HCT116 (cell line): Measurements from ENCODE around the gene THSD7A. TPM values are rescaled to one million over a fixed set of nuclear protein-coding genes. Genes with fewer than 3 reads are reported as not detected.

Source experiments
- ATAC-seq: fragments of 200-7000 bp; cut with Tn5 transposase; 2 replicates; pipeline ENCODE4 v1.9.1; 2020; ENCODE audit warnings: mild to moderate bottlenecking, moderate library complexity
- BruUV-seq: library from RNA; stranded (reverse); fragments of 400-500 nt; replicated peaks from 2 replicates; lab custom pipeline; 2021; lab: Mats Ljungman, UMichigan
- CTCF ChIA-PET: fragments of 300-600 bp; sonication (Branson Sonifier 250); formaldehyde crosslinking; loops from one replicate; lab custom pipeline; 2021; ENCODE audit warnings: antibody characterized with exemption; lab: Charles Lee
- POLR2A ChIA-PET: fragments of 300-600, 350-600 bp; sonication (Branson Sonifier 250); formaldehyde crosslinking; loops from one replicate; lab custom pipeline; 2021; ENCODE audit warnings: antibody characterized with exemption; lab: Charles Lee
- RAD21 ChIA-PET, 2 experiments: fragments of 300-600 bp; sonication (Branson Sonifier 250); formaldehyde crosslinking; loops; one replicate each; lab custom pipeline; 2023; ENCODE audit warnings: low total read pairs in 2 of 2; ENCODE audit not compliant: uncharacterized antibody in 2 of 2, unreplicated experiment in 2 of 2, low non-redundant PET in 1 of 2; lab: Charles Lee
- DNase-seq: peaks from one replicate; pipeline ENCODE4 v3.0.0-alpha.2; 2010; ENCODE audit warnings: low read depth, low spot score
- H2AFZ ChIP-seq: fragments of 200-600 bp; shearing (Covaris generic), sonication (generic); 2 replicates; pipeline ENCODE4 v1.6.1; 2017; ENCODE audit warnings: low read depth, mixed run types, mixed read lengths, antibody characterized with exemption, low read length; ENCODE audit not compliant: poor library complexity, severe bottlenecking
- H3K27ac ChIP-seq: 2 replicates; pipeline ENCODE4 v1.5.1; 2012; ENCODE audit warnings: low read depth, low read length
- H3K27me3 ChIP-seq: fragments of 200-600 bp; sonication (generic); 2 replicates; pipeline ENCODE4 v1.6.1; 2016; ENCODE audit warnings: mixed run types, low read length, mixed read lengths; ENCODE audit not compliant: insufficient read depth
- H3K36me3 ChIP-seq, 2 experiments: fragments of 200-500 bp in 1 of 2; fragments of 200-600 bp in 1 of 2; sonication (Bioruptor generic) in 1 of 2; sonication (generic) in 1 of 2; 2 replicates each; pipeline versions ENCODE4 v1.5.1 to v1.6.1; 2014 to 2016; ENCODE audit warnings: low read length in 2 of 2, inconsistent platforms in 1 of 2, mixed read lengths in 1 of 2, mixed run types in 1 of 2; ENCODE audit not compliant: insufficient read depth in 2 of 2, control insufficient read depth in 1 of 2
- H3K4me1 ChIP-seq, 2 experiments: fragments of 200-600 bp in 1 of 2; sonication (generic) in 1 of 2; 2 replicates each; pipeline versions ENCODE4 v1.5.1 to v1.6.1; 2012 to 2017; ENCODE audit warnings: low read length in 2 of 2, inconsistent platforms in 1 of 2, mild to moderate bottlenecking in 1 of 2, mixed read lengths in 1 of 2, mixed run types in 1 of 2, moderate library complexity in 1 of 2; ENCODE audit not compliant: insufficient read depth in 2 of 2, control insufficient read depth in 1 of 2
- H3K4me2 ChIP-seq: fragments of 200-600 bp; sonication (generic); 2 replicates; pipeline ENCODE4 v1.6.1; 2017; ENCODE audit warnings: mixed run types, low read length, mixed read lengths
- H3K4me3 ChIP-seq, 2 experiments: fragments of 200-600 bp in 1 of 2; sonication (generic) in 1 of 2; replicated peaks in 1 of 2; 2 replicates each; pipeline ENCODE4 v1.5.1; 2011 to 2016; ENCODE audit warnings: low read length in 2 of 2, control low read depth in 1 of 2, low read depth in 1 of 2, mild to moderate bottlenecking in 1 of 2, mixed read lengths in 1 of 2, mixed run types in 1 of 2
- H3K79me2 ChIP-seq: fragments of 200-600 bp; sonication (generic); 2 replicates; pipeline ENCODE4 v1.6.1; 2017; ENCODE audit warnings: mild to moderate bottlenecking, mixed run types, low read length, moderate library complexity, mixed read lengths; ENCODE audit not compliant: insufficient read depth
- H3K9ac ChIP-seq: fragments of 200-600 bp; sonication (generic); 2 replicates; pipeline ENCODE4 v1.6.1; 2016; ENCODE audit warnings: low read length, mixed read lengths
- H3K9me2 ChIP-seq: fragments of 200-600 bp; sonication (generic), shearing (Covaris generic); 2 replicates; pipeline ENCODE4 v1.6.1; 2017; ENCODE audit warnings: mixed run types, mild to moderate bottlenecking, moderate library complexity; ENCODE audit not compliant: insufficient read depth
- H3K9me3 ChIP-seq, 2 experiments: fragments of 200-500 bp in 1 of 2; fragments of 200-600 bp in 1 of 2; sonication (Bioruptor generic) in 1 of 2; sonication (generic) in 1 of 2; 2 replicates each; pipeline ENCODE4 v1.6.1; 2014 to 2017; ENCODE audit warnings: low read length in 2 of 2, mixed read lengths in 2 of 2, inconsistent platforms in 1 of 2, low read depth in 1 of 2, mild to moderate bottlenecking in 1 of 2, mixed run types in 1 of 2, moderate library complexity in 1 of 2; ENCODE audit not compliant: control insufficient read depth in 1 of 2, insufficient read depth in 1 of 2
- H4K20me1 ChIP-seq: fragments of 200-600 bp; sonication (generic), shearing (Covaris generic); 2 replicates; pipeline ENCODE4 v1.6.1; 2017; ENCODE audit warnings: mixed run types, mild to moderate bottlenecking, moderate library complexity; ENCODE audit not compliant: insufficient read depth
- CBX3 ChIP-seq: IDR thresholded peaks from 2 replicates; pipeline ENCODE4 v1.6.1; 2012; ENCODE audit warnings: low read depth
- ELF1 ChIP-seq: IDR thresholded peaks from 2 replicates; pipeline ENCODE4 v1.6.1; 2012; ENCODE audit warnings: low read depth, borderline replicate concordance
- JUND ChIP-seq: IDR thresholded peaks from 2 replicates; pipeline ENCODE4 v1.6.1; 2012
- MAX ChIP-seq: IDR thresholded peaks from 2 replicates; pipeline ENCODE4 v1.6.1; 2012
- POLR2A ChIP-seq: IDR thresholded peaks from 2 replicates; pipeline ENCODE4 v1.7.0; 2011; ENCODE audit warnings: borderline replicate concordance; ENCODE audit not compliant: insufficient read depth, insufficient read length; ENCODE audit errors: extremely low read depth
- TCF7L2 ChIP-seq: IDR thresholded peaks from 2 replicates; pipeline ENCODE4 v1.7.0; 2011; ENCODE audit warnings: borderline replicate concordance, inconsistent platforms; ENCODE audit not compliant: insufficient read depth, insufficient read length; ENCODE audit errors: extremely low read depth
- ZBTB33 ChIP-seq: IDR thresholded peaks from 2 replicates; pipeline ENCODE4 v1.6.1; 2011; ENCODE audit warnings: mild to moderate bottlenecking, low read length, moderate library complexity; ENCODE audit not compliant: insufficient replicate concordance; ENCODE audit errors: extremely low read depth
- ZNF274 ChIP-seq: fragments of 200-500 bp; sonication (Bioruptor generic); IDR thresholded peaks from 2 replicates; pipeline ENCODE4 v1.6.1; 2014; ENCODE audit warnings: mild to moderate bottlenecking, low read depth, low read length, inconsistent platforms
- intact Hi-C: fragments of 100-400 bp; cut with micrococcal nuclease; formaldehyde crosslinking; loops from 2 replicates; pipeline ENCODE4 v1.10.0; 2022
- total RNA-seq: library from RNA; stranded (reverse); gene quantifications from one replicate; pipeline ENCODE4 v1.2.1, GENCODE V29; 2021; ENCODE audit not compliant: unreplicated experiment
- TF ChIP-seq, protein P1 (sequence below): IDR thresholded peaks from 2 replicates; pipeline ENCODE4 v1.6.1; 2012; ENCODE audit warnings: low read depth

THSD7A gene
- total RNA-seq, 1 experiment from 2014 or later, result 0.05 TPM

GRCh38 chr7:11403781-11404180, 428.2 kb downstream of the THSD7A start:
- BruUV-seq, result no TSS peak
- H3K79me2 ChIP-seq, result no peaks in the 10 kb centered on the region
- intact Hi-C loops, result no loop called here

DNA sequence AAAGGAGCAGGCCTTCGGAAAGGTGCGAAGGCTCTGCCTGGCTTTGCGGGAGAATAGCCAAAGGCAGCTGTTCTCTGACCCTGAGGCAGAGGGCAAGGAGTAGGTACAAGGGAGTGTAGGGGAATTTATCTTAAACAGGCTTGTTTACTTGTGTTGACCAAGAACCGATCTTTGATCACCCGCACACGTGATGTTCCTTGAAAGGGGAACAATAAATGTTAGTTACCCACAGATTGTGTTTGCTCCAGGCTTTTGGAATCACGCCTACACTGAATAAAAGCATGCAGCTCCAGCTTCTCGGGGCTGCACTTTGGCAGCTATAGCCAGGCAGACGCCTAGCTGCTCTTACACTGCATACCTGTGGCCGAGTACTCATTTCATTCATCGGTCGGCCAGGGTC, 437.6 kb downstream of the THSD7A start:
- H2AFZ ChIP-seq, result no peak overlapping the region
- no peak overlapping the region for H3K9ac ChIP-seq
- no peaks in the 10 kb centered on the region for H4K20me1 ChIP-seq
- intact Hi-C loops, result no loop called here
- RAD21 ChIA-PET, result no interaction called here
- no peak overlapping the region for H3K4me3 ChIP-seq
- no peaks in the 10 kb centered on the region for H3K9me3 ChIP-seq
- CTCF ChIA-PET, result no interaction called here
- no peak for DNase-seq
- H3K4me2 ChIP-seq, result no peak overlapping the region
- H3K27me3 ChIP-seq, result no peaks in the 10 kb centered on the region
- POLR2A ChIA-PET, result no interaction called here
- no peak overlapping the region for H3K27ac ChIP-seq
- H3K36me3 ChIP-seq, result no peaks in the 10 kb centered on the region
- BruUV-seq, result no TSS peak
- no peak for ATAC-seq
- H3K4me1 ChIP-seq, result no peaks in the 10 kb centered on the region
- H3K9me2 ChIP-seq, result no peaks in the 10 kb centered on the region
- no peaks in the 10 kb centered on the region for H3K79me2 ChIP-seq
- TF ChIP-seq ZBTB33 (no peak), TCF7L2 (no peak), POLR2A (no peak), JUND (no peak), CBX3 (no peak), ELF1 (no peak)
- TF ChIP-seq, protein P1, sequence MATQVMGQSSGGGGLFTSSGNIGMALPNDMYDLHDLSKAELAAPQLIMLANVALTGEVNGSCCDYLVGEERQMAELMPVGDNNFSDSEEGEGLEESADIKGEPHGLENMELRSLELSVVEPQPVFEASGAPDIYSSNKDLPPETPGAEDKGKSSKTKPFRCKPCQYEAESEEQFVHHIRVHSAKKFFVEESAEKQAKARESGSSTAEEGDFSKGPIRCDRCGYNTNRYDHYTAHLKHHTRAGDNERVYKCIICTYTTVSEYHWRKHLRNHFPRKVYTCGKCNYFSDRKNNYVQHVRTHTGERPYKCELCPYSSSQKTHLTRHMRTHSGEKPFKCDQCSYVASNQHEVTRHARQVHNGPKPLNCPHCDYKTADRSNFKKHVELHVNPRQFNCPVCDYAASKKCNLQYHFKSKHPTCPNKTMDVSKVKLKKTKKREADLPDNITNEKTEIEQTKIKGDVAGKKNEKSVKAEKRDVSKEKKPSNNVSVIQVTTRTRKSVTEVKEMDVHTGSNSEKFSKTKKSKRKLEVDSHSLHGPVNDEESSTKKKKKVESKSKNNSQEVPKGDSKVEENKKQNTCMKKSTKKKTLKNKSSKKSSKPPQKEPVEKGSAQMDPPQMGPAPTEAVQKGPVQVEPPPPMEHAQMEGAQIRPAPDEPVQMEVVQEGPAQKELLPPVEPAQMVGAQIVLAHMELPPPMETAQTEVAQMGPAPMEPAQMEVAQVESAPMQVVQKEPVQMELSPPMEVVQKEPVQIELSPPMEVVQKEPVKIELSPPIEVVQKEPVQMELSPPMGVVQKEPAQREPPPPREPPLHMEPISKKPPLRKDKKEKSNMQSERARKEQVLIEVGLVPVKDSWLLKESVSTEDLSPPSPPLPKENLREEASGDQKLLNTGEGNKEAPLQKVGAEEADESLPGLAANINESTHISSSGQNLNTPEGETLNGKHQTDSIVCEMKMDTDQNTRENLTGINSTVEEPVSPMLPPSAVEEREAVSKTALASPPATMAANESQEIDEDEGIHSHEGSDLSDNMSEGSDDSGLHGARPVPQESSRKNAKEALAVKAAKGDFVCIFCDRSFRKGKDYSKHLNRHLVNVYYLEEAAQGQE, result no peak

More at GRCh38 chr7:11403781-11404180, 428.2 kb downstream of the THSD7A start:
- no peak for TF ChIP-seq ZBTB33
- TF ChIP-seq MAX, result no peak
- no peak for TF ChIP-seq ZNF274
- TF ChIP-seq, all 23 proteins: peak for 0
- no peak overlapping the region for H3K27ac ChIP-seq
- no peaks in the 10 kb centered on the region for H3K27me3 ChIP-seq
- H2AFZ ChIP-seq, result no peak overlapping the region
- ChIA-PET RAD21 (no interaction called here), POLR2A (no interaction called here), CTCF (no interaction called here)
- no peaks in the 10 kb centered on the region for H3K36me3 ChIP-seq
- ATAC-seq (no peak), DNase-seq (no peak)
- H3K4me1 ChIP-seq, result no peaks in the 10 kb centered on the region
- no peaks in the 10 kb centered on the region for H3K9me2 ChIP-seq
- no peak overlapping the region for H3K4me2 ChIP-seq
- no peak overlapping the region for H3K9ac ChIP-seq
- H3K4me3 ChIP-seq, result no peak overlapping the region
- H3K9me3 ChIP-seq, result no peaks in the 10 kb centered on the region
- no peaks in the 10 kb centered on the region for H4K20me1 ChIP-seq
